HG03064 (cell line): ENCODE results near the gene HDHD5.

Experiments
- ATAC-seq: cut with Tn5 transposase; IDR thresholded peaks from one replicate; pipeline ENCODE4 v1.9.1; 2021; ENCODE audit warnings: low read depth; ENCODE audit not compliant: unreplicated experiment

Gene HDHD5

GRCh38 chr22:17108256-17109112 is 50.6 kb downstream of the HDHD5 start:
- no peak for ATAC-seq

- no peak for ATAC-seq
Measured at GRCh38 chr22:17107547-17107810, 51.6 kb downstream of the HDHD5 start.

- ATAC-seq = no peak
Measured at GRCh38 chr22:17106785-17107546, 52.1 kb downstream of the HDHD5 start.

GRCh38 chr22:17106161-17106784 is 52.8 kb downstream of the HDHD5 start:
- no peak for ATAC-seq

- ATAC-seq = no peak
Measured at GRCh38 chr22:17105143-17106129, 53.6 kb downstream of the HDHD5 start.

GRCh38 chr22:17104336-17104935 is 54.6 kb downstream of the HDHD5 start:
- no peak for ATAC-seq

- ATAC-seq = no peak
Measured at GRCh38 chr22:17103351-17103750, 55.7 kb downstream of the HDHD5 start.

- no peak for ATAC-seq
Measured at GRCh38 chr22:17102297-17102667, 56.8 kb downstream of the HDHD5 start.

GRCh38 chr22:17101475-17102296 is 57.4 kb downstream of the HDHD5 start:
- ATAC-seq = no peak

GRCh38 chr22:17100621-17101020 is 58.5 kb downstream of the HDHD5 start:
- no peak for ATAC-seq

GRCh38 chr22:17098379-17098819 is 60.7 kb downstream of the HDHD5 start:
- no peak for ATAC-seq

GRCh38 chr22:17097701-17098100 is 61.4 kb downstream of the HDHD5 start:
- no peak for ATAC-seq

GRCh38 chr22:17097062-17097461 is 62.0 kb downstream of the HDHD5 start:
- no peak for ATAC-seq

GRCh38 chr22:17096071-17096470 is 63.0 kb downstream of the HDHD5 start:
- no peak for ATAC-seq

GRCh38 chr22:17095538-17095937 is 63.5 kb downstream of the HDHD5 start:
- no peak for ATAC-seq

GRCh38 chr22:17093081-17093480 is 66.0 kb downstream of the HDHD5 start:
- no peak for ATAC-seq

GRCh38 chr22:17091851-17092250 is 67.2 kb downstream of the HDHD5 start:
- no peak for ATAC-seq

GRCh38 chr22:17090550-17090949 is 68.5 kb downstream of the HDHD5 start:
- no peak for ATAC-seq
